Neural cell (in vitro differentiated cells): ENCODE results near the gene TSR1. TPM values are rescaled to one million over a fixed set of nuclear protein-coding genes. Genes with fewer than 3 reads are reported as not detected.

Experiments
- H2AFZ ChIP-seq: fragments of 200-600, 300-800 bp; sonication (generic), shearing (Covaris generic); 2 replicates; pipeline ENCODE4 v1.6.0; 2014; ENCODE audit warnings: low read depth, mild to moderate bottlenecking, antibody characterized with exemption, low read length, moderate library complexity
- H3F3A ChIP-seq: fragments of 200-600 bp; shearing (Covaris generic); 2 replicates; pipeline ENCODE4 v1.6.1; 2016; ENCODE audit warnings: mild to moderate bottlenecking, moderate library complexity, mixed read lengths, antibody characterized with exemption, low read length; ENCODE audit not compliant: insufficient read depth, poor library complexity, severe bottlenecking
- H3K27ac ChIP-seq: fragments of 200-600, 300-800 bp; sonication (generic), shearing (Covaris generic); 2 replicates; pipeline ENCODE4 v1.5.1; 2014; ENCODE audit warnings: mild to moderate bottlenecking, low read length, moderate library complexity
- H3K27me3 ChIP-seq: fragments of 300-800, 200-600 bp; sonication (generic), shearing (Covaris generic); 2 replicates; pipeline ENCODE4 v1.6.0; 2014; ENCODE audit warnings: mild to moderate bottlenecking, low read depth, low read length, moderate library complexity; ENCODE audit not compliant: insufficient read depth
- H3K36me3 ChIP-seq: fragments of 300-800, 200-600 bp; sonication (generic), shearing (Covaris generic); 2 replicates; pipeline ENCODE4 v1.5.1; 2014; ENCODE audit warnings: mild to moderate bottlenecking, antibody characterized with exemption, low read length, moderate library complexity; ENCODE audit not compliant: insufficient read depth
- H3K4me2 ChIP-seq: fragments of 300-800, 200-600 bp; sonication (generic), shearing (Covaris generic); 2 replicates; pipeline ENCODE4 v1.6.0; 2014; ENCODE audit warnings: mild to moderate bottlenecking, low read length
- H3K4me3 ChIP-seq: fragments of 300-800, 200-600 bp; sonication (generic), shearing (Covaris generic); 2 replicates; pipeline ENCODE4 v1.5.1; 2014; ENCODE audit warnings: mild to moderate bottlenecking, low read length, moderate library complexity
- H3K79me2 ChIP-seq: fragments of 200-600 bp; shearing (Covaris generic); replicated peaks from 2 replicates; pipeline ENCODE4 v1.6.0; 2014; ENCODE audit warnings: mild to moderate bottlenecking, low read length, moderate library complexity; ENCODE audit not compliant: insufficient read depth
- H3K9ac ChIP-seq: fragments of 300-800, 200-600 bp; sonication (generic), shearing (Covaris generic); 2 replicates; pipeline ENCODE4 v1.6.1; 2016; ENCODE audit warnings: mild to moderate bottlenecking, low read length, mixed read lengths
- H3K9me2 ChIP-seq: fragments of 200-600 bp; shearing (Covaris generic); 2 replicates; pipeline ENCODE4 v1.6.1; 2016; ENCODE audit warnings: mild to moderate bottlenecking, low read length, mixed read lengths; ENCODE audit not compliant: insufficient read depth
- H3K9me3 ChIP-seq: fragments of 200-600, 300-800 bp; sonication (generic), shearing (Covaris generic); 2 replicates; pipeline ENCODE4 v1.6.1; 2016; ENCODE audit warnings: mild to moderate bottlenecking, mixed run types, low read length, moderate library complexity, mixed read lengths
- H4K20me1 ChIP-seq: fragments of 200-600 bp; shearing (Covaris generic); 2 replicates; pipeline ENCODE4 v1.6.1; 2016; ENCODE audit warnings: mild to moderate bottlenecking, mixed run types; ENCODE audit not compliant: insufficient read depth
- EP300 ChIP-seq: fragments of 450-650 bp; conservative IDR thresholded peaks from 2 replicates; pipeline ENCODE4 v1.6.1; 2014; ENCODE audit warnings: antibody characterized with exemption, mild to moderate bottlenecking, moderate library complexity; ENCODE audit not compliant: poor library complexity, severe bottlenecking
- EZH2 ChIP-seq: fragments of 200-600, 300-800 bp; shearing (Covaris generic), sonication (generic); IDR thresholded peaks from 2 replicates; pipeline ENCODE4 v1.6.1; 2014; ENCODE audit warnings: antibody characterized with exemption, low read length, borderline replicate concordance, mild to moderate bottlenecking; ENCODE audit not compliant: insufficient read depth, poor library complexity, severe bottlenecking
- MXI1 ChIP-seq: fragments of 450-650 bp; conservative IDR thresholded peaks from 2 replicates; pipeline ENCODE4 v1.6.1; 2014; ENCODE audit warnings: antibody characterized with exemption, mild to moderate bottlenecking; ENCODE audit not compliant: poor library complexity, severe bottlenecking
- POLR2AphosphoS5 ChIP-seq: IDR thresholded peaks from 2 replicates; pipeline ENCODE4 v1.6.1; 2012
- RAD21 ChIP-seq: fragments of 450-650 bp; conservative IDR thresholded peaks from 2 replicates; pipeline ENCODE4 v1.6.1; 2014; ENCODE audit warnings: antibody characterized with exemption, mild to moderate bottlenecking, moderate library complexity
- REST ChIP-seq: IDR thresholded peaks from 2 replicates; pipeline ENCODE4 v1.6.1; 2012; ENCODE audit warnings: borderline replicate concordance
- TAF1 ChIP-seq: IDR thresholded peaks from 2 replicates; pipeline ENCODE4 v1.6.1; 2012; ENCODE audit warnings: low read depth
- polyA plus RNA-seq: library from polyadenylated mRNA; depleted of rRNA; stranded (reverse); fragments of >200 nt; gene quantifications from 2 replicates; pipeline ENCODE4 v1.2.3, GENCODE V29; 2014
- TF ChIP-seq, protein P1 (sequence below): fragments of 450-650 bp; IDR thresholded peaks from 2 replicates; pipeline ENCODE4 v1.5.1; 2014; ENCODE audit warnings: antibody characterized with exemption, mild to moderate bottlenecking, moderate library complexity; ENCODE audit not compliant: poor library complexity, severe bottlenecking

Gene TSR1
- polyA plus RNA-seq, 1 donor from 2014 or later, result 31.8 TPM

- TF ChIP-seq MXI1 (no peak), REST (no peak), EP300 (no peak), TAF1 (no peak), RAD21 (no peak), EZH2 (no peak), POLR2AphosphoS5 (no peak)
- TF ChIP-seq, protein P1, sequence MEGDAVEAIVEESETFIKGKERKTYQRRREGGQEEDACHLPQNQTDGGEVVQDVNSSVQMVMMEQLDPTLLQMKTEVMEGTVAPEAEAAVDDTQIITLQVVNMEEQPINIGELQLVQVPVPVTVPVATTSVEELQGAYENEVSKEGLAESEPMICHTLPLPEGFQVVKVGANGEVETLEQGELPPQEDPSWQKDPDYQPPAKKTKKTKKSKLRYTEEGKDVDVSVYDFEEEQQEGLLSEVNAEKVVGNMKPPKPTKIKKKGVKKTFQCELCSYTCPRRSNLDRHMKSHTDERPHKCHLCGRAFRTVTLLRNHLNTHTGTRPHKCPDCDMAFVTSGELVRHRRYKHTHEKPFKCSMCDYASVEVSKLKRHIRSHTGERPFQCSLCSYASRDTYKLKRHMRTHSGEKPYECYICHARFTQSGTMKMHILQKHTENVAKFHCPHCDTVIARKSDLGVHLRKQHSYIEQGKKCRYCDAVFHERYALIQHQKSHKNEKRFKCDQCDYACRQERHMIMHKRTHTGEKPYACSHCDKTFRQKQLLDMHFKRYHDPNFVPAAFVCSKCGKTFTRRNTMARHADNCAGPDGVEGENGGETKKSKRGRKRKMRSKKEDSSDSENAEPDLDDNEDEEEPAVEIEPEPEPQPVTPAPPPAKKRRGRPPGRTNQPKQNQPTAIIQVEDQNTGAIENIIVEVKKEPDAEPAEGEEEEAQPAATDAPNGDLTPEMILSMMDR, result no peak
- H3K79me2 ChIP-seq, result no peaks in the 10 kb centered on the region
- H2AFZ ChIP-seq, result no peak overlapping the region
- H3K27me3 ChIP-seq, result no peaks in the 10 kb centered on the region
- H3F3A ChIP-seq, result no peaks in the 10 kb centered on the region
- no peak overlapping the region for H3K4me2 ChIP-seq
- no peak overlapping the region for H3K27ac ChIP-seq
- H3K9me2 ChIP-seq, result no peaks in the 10 kb centered on the region
- H3K9me3 ChIP-seq, result no peaks in the 10 kb centered on the region
- H3K36me3 ChIP-seq, result no peaks in the 10 kb centered on the region
- no peak overlapping the region for H3K9ac ChIP-seq
- H4K20me1 ChIP-seq, result no peaks in the 10 kb centered on the region
- H3K4me3 ChIP-seq, result no peak overlapping the region
Observed at GRCh38 chr17:2312736-2313135, 23.5 kb downstream of the TSR1 start.

- no peak overlapping the region for H3K4me3 ChIP-seq
- H3K9me3 ChIP-seq, result no peaks in the 10 kb centered on the region
- no peak overlapping the region for H3K27ac ChIP-seq
- H3K79me2 ChIP-seq, result no peaks in the 10 kb centered on the region
- H3K9ac ChIP-seq, result no peak overlapping the region
- no peaks in the 10 kb centered on the region for H3F3A ChIP-seq
- no peak for TF ChIP-seq EZH2
- no peak for TF ChIP-seq POLR2AphosphoS5
- no peak for TF ChIP-seq RAD21
- TF ChIP-seq, protein P1, result no peak
- no peaks in the 10 kb centered on the region for H3K9me2 ChIP-seq
- H3K27me3 ChIP-seq, result no peaks in the 10 kb centered on the region
- no peaks in the 10 kb centered on the region for H4K20me1 ChIP-seq
- H3K36me3 ChIP-seq, result no peaks in the 10 kb centered on the region
- no peak overlapping the region for H3K4me2 ChIP-seq
- H2AFZ ChIP-seq, result no peak overlapping the region
Observed at GRCh38 chr17:2309338-2310154, 26.7 kb downstream of the TSR1 start.
